H1 (cell line): ENCODE data around the gene CUL9. TPM values are rescaled to one million over a fixed set of nuclear protein-coding genes. Genes with fewer than 3 reads are reported as not detected.

ENCODE experiments used
- ATF2 ChIP-seq: IDR thresholded peaks from 2 replicates; pipeline ENCODE4 v1.6.1; 2012; ENCODE audit warnings: low read length, inconsistent platforms
- BRCA1 ChIP-seq: IDR thresholded peaks from 2 replicates; pipeline ENCODE4 v1.6.1; 2012; ENCODE audit warnings: low read depth, low read length, improper control_type of control experiment
- EP300 ChIP-seq, 2 experiments: IDR thresholded peaks; 1 replicate in 1 of 2; 2 replicates in 1 of 2; pipeline ENCODE4 v1.6.1; 2011 to 2012; ENCODE audit warnings: low read depth in 2 of 2, low read length in 2 of 2, mild to moderate bottlenecking in 2 of 2, borderline replicate concordance in 1 of 2, inconsistent platforms in 1 of 2, moderate library complexity in 1 of 2
- KDM5A ChIP-seq: fragments of 200-600 bp; IDR thresholded peaks from 2 replicates; pipeline ENCODE4 v1.7.1; 2012; ENCODE audit warnings: mild to moderate bottlenecking, low read length, inconsistent platforms, mixed read lengths
- SIRT6 ChIP-seq: IDR thresholded peaks from one replicate; pipeline ENCODE4 v1.7.1; 2012; ENCODE audit warnings: low read length, inconsistent platforms
- TEAD4 ChIP-seq: IDR thresholded peaks from 2 replicates; pipeline ENCODE4 v1.6.1; 2012; ENCODE audit warnings: low read depth, low read length, inconsistent platforms, mixed read lengths
- polyA plus RNA-seq, 7 experiments: library from polyadenylated mRNA; depleted of rRNA in 3 of 7; stranded (reverse) in 5 of 7; unstranded in 2 of 7; fragments of >200 nt in 5 of 7; fragments of 200-250 nt in 2 of 7; gene quantifications; 1 replicate in 5 of 7; 2 replicates in 1 of 7; 4 replicates in 1 of 7; pipeline versions ENCODE4 v1.2.1 to v1.2.3, GENCODE V29; 2011 to 2013; ENCODE audit warnings: missing spikeins in 2 of 7, mixed read lengths in 2 of 7
- total RNA-seq: library from RNA; stranded (reverse); fragmentation: NEBNext Ultra II Directional; extraction: Animal tissue kit (Norgen Biotek cat#: 25700); gene quantifications from 2 replicates; pipeline ENCODE4 v1.2.1, GENCODE V29; 2021
- TF ChIP-seq, protein P1 (sequence below): fragments of 300-600 bp; sonication (generic); IDR thresholded peaks from 2 replicates; pipeline ENCODE4 v1.7.1; 2012; ENCODE audit warnings: low read length, moderate library complexity, mild to moderate bottlenecking, inconsistent platforms; ENCODE audit not compliant: insufficient replicate concordance

CUL9 gene
- total and polyA plus RNA-seq, 2 of the 8 experiments (the other 6 are each of a cell fraction or from before 2014, with no cell fraction given) = 7.7 to 9.8 TPM

- TF ChIP-seq, protein P1, sequence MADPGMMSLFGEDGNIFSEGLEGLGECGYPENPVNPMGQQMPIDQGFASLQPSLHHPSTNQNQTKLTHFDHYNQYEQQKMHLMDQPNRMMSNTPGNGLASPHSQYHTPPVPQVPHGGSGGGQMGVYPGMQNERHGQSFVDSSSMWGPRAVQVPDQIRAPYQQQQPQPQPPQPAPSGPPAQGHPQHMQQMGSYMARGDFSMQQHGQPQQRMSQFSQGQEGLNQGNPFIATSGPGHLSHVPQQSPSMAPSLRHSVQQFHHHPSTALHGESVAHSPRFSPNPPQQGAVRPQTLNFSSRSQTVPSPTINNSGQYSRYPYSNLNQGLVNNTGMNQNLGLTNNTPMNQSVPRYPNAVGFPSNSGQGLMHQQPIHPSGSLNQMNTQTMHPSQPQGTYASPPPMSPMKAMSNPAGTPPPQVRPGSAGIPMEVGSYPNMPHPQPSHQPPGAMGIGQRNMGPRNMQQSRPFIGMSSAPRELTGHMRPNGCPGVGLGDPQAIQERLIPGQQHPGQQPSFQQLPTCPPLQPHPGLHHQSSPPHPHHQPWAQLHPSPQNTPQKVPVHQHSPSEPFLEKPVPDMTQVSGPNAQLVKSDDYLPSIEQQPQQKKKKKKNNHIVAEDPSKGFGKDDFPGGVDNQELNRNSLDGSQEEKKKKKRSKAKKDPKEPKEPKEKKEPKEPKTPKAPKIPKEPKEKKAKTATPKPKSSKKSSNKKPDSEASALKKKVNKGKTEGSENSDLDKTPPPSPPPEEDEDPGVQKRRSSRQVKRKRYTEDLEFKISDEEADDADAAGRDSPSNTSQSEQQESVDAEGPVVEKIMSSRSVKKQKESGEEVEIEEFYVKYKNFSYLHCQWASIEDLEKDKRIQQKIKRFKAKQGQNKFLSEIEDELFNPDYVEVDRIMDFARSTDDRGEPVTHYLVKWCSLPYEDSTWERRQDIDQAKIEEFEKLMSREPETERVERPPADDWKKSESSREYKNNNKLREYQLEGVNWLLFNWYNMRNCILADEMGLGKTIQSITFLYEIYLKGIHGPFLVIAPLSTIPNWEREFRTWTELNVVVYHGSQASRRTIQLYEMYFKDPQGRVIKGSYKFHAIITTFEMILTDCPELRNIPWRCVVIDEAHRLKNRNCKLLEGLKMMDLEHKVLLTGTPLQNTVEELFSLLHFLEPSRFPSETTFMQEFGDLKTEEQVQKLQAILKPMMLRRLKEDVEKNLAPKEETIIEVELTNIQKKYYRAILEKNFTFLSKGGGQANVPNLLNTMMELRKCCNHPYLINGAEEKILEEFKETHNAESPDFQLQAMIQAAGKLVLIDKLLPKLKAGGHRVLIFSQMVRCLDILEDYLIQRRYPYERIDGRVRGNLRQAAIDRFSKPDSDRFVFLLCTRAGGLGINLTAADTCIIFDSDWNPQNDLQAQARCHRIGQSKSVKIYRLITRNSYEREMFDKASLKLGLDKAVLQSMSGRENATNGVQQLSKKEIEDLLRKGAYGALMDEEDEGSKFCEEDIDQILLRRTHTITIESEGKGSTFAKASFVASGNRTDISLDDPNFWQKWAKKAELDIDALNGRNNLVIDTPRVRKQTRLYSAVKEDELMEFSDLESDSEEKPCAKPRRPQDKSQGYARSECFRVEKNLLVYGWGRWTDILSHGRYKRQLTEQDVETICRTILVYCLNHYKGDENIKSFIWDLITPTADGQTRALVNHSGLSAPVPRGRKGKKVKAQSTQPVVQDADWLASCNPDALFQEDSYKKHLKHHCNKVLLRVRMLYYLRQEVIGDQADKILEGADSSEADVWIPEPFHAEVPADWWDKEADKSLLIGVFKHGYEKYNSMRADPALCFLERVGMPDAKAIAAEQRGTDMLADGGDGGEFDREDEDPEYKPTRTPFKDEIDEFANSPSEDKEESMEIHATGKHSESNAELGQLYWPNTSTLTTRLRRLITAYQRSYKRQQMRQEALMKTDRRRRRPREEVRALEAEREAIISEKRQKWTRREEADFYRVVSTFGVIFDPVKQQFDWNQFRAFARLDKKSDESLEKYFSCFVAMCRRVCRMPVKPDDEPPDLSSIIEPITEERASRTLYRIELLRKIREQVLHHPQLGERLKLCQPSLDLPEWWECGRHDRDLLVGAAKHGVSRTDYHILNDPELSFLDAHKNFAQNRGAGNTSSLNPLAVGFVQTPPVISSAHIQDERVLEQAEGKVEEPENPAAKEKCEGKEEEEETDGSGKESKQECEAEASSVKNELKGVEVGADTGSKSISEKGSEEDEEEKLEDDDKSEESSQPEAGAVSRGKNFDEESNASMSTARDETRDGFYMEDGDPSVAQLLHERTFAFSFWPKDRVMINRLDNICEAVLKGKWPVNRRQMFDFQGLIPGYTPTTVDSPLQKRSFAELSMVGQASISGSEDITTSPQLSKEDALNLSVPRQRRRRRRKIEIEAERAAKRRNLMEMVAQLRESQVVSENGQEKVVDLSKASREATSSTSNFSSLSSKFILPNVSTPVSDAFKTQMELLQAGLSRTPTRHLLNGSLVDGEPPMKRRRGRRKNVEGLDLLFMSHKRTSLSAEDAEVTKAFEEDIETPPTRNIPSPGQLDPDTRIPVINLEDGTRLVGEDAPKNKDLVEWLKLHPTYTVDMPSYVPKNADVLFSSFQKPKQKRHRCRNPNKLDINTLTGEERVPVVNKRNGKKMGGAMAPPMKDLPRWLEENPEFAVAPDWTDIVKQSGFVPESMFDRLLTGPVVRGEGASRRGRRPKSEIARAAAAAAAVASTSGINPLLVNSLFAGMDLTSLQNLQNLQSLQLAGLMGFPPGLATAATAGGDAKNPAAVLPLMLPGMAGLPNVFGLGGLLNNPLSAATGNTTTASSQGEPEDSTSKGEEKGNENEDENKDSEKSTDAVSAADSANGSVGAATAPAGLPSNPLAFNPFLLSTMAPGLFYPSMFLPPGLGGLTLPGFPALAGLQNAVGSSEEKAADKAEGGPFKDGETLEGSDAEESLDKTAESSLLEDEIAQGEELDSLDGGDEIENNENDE = no peak
- TF ChIP-seq ATF2 (no peak), EP300 (IDR thresholded peaks at IDR 0.05; ENCODE audit: borderline replicate concordance in 1 of 2, low read depth in 2 of 2, low read length in 2 of 2) (peak in 1 of 2 experiments; percentile 31; a peak in 1 of 3 replicates), TEAD4 (no peak), BRCA1 (no peak), SIRT6 (no peak), KDM5A (no peak)
Measured at GRCh38 chr6:43228951-43229802, 47.2 kb downstream of the CUL9 start, which contains the start of gene DNPH1 (continued).
